Duodenal mucosa (tissue), 2 donors: Measurements from ENCODE around the gene TSPO2.
"Not testable (repeated sequence)": the region's sequence is repeated elsewhere in the genome, so short reads cannot be mapped to it uniquely, and the experiment has no call there.

Experiments
- H3K27ac ChIP-seq: one replicate; pipeline ENCODE4 v1.7.0; 2013; ENCODE audit warnings: low read depth, low read length
- H3K27me3 ChIP-seq, 2 donors: one replicate each; pipeline ENCODE4 v1.7.0; 2013; ENCODE audit warnings: low read length in 2 of 2, control low read depth in 1 of 2; ENCODE audit not compliant: insufficient read depth in 2 of 2, control insufficient read depth in 1 of 2
- H3K36me3 ChIP-seq, 2 donors: one replicate each; pipeline ENCODE4 v1.7.0; 2013; ENCODE audit warnings: low read length in 2 of 2, control low read depth in 1 of 2; ENCODE audit not compliant: insufficient read depth in 2 of 2, control insufficient read depth in 1 of 2
- H3K4me1 ChIP-seq, 2 donors: one replicate each; pipeline ENCODE4 v1.7.0; 2013; ENCODE audit warnings: low read length in 2 of 2, control low read depth in 1 of 2; ENCODE audit not compliant: insufficient read depth in 2 of 2, control insufficient read depth in 1 of 2
- H3K4me3 ChIP-seq, 2 donors: one replicate each; pipeline ENCODE4 v1.7.0; 2013; ENCODE audit warnings: low read length in 2 of 2, low read depth in 1 of 2
- H3K9ac ChIP-seq, 2 donors: one replicate each; pipeline ENCODE4 v1.7.0; 2013; ENCODE audit warnings: low read length in 2 of 2, low read depth in 1 of 2
- H3K9me3 ChIP-seq, 2 donors: one replicate each; pipeline ENCODE4 v1.7.0; 2013; ENCODE audit warnings: low read length in 2 of 2, control low read depth in 1 of 2; ENCODE audit not compliant: control insufficient read depth in 1 of 2

Gene TSPO2

GRCh38 chr6:41008011-41008410, 34.3 kb upstream of the TSPO2 start:
- Histone ChIP-seq H3K9me3 (no peaks in the 10 kb centered on the region), H3K4me3 (no peak overlapping the region)

DNA sequence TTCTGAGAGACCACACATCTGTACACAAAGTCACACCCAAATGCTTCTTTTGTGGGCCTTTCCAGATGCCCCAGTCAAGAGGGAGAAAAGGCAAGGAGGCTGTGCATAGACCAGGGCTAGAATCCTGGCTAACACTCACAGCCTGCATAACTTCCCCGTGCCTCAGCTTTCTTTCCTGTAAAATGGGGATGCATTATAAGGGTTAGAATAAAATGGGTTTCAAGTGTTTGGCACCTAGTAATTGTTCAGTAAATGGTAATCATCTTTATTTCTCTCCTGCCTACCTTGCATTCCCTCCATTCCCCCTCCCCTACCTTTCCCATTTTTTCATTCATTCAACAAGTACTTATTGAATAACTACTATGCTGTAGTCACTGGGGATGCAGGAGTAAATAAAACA, 32.6 kb upstream of the TSPO2 start:
- Histone ChIP-seq H3K27me3 (no peaks in the 10 kb centered on the region), H3K4me3 (no peak overlapping the region), H3K9ac (no peak overlapping the region), H3K36me3 (no peaks in the 10 kb centered on the region), H3K4me1 (peaks cover 0 to 6% of the 10 kb centered on the region in 2 donors), H3K27ac (no peak overlapping the region), H3K9me3 (no peaks in the 10 kb centered on the region)

More at GRCh38 chr6:41008011-41008410, 34.3 kb upstream of the TSPO2 start:
- Histone ChIP-seq H3K27me3 (no peaks in the 10 kb centered on the region), H3K4me1 (no peaks in the 10 kb centered on the region), H3K9ac (no peak overlapping the region), H3K36me3 (no peaks in the 10 kb centered on the region), H3K27ac (no peak overlapping the region)

- H3K9ac ChIP-seq = no peak overlapping the region
- no peaks in the 10 kb centered on the region for H3K9me3 ChIP-seq
- H3K4me3 ChIP-seq = no peak overlapping the region
- H3K4me1 ChIP-seq = peaks cover 0 to 6% of the 10 kb centered on the region in 2 donors
- H3K27me3 ChIP-seq = no peaks in the 10 kb centered on the region
- no peak overlapping the region for H3K27ac ChIP-seq
- H3K36me3 ChIP-seq = no peaks in the 10 kb centered on the region
Measured at GRCh38 chr6:41011673-41012072, 30.6 kb upstream of the TSPO2 start.

DNA sequence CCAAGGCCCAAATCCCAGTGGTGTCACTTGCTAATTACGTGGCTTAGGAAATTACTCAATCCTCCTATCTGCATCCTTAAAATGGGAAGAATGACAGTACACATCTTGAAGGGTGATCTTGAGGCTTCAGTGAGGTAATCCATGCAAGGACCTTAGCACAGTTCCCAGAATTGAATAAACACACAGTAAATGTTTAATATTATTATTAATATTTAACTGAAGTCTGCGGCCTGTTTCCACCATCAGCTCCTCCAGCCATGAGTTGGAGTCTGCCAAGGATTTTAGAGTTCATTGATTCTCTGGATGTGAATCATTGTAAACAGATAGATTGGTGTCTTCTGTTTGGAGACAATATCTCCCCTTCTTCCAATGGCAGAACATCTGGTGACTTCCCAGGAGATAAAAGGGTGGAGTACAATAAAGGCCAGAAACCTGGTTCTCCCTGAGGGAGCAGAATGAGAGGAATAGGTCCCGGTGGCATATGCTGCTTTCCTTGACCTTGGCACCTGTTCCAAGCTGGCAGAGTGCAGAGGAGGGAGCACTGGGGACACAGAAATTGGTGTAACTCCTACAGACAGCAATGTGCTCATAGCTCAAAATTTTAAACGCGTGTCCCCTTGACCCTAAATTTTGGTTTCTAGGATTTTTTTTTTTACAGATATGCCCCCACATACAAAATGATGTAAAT, 28.7 kb upstream of the TSPO2 start:
- H3K27ac ChIP-seq = no peak overlapping the region
- no peaks in the 10 kb centered on the region for H3K27me3 ChIP-seq
- no peak overlapping the region for H3K9ac ChIP-seq
- no peaks in the 10 kb centered on the region for H3K36me3 ChIP-seq
- H3K9me3 ChIP-seq = no peaks in the 10 kb centered on the region
- peaks cover 0 to 6% of the 10 kb centered on the region in 2 donors for H3K4me1 ChIP-seq
- H3K4me3 ChIP-seq = no peak overlapping the region

DNA sequence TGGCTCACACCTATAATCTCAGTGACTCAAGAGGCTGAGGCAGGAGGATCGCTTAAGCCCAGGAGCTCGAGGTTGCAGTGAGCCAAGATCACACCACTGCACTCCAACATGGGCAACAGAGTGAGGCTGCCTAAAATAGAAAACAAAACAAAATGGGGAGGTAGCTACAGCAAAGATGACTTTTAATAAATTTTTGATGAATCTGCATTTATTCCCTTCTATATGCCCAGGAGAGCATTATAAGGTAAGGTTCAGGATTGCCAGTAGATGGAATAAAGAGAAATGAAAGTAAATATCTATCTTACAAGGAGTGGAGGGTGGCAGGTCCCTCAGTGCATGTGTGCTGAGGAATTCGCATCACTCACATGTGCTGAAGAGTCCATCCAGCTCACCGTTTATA, 27.5 kb upstream of the TSPO2 start:
- Histone ChIP-seq H3K27me3 (no peaks in the 10 kb centered on the region), H3K9me3 (no peaks in the 10 kb centered on the region), H3K4me1 (peaks cover 0 to 6% of the 10 kb centered on the region in 2 donors), H3K9ac (no peak overlapping the region), H3K27ac (no peak overlapping the region), H3K36me3 (no peaks in the 10 kb centered on the region), H3K4me3 (no peak overlapping the region)

GRCh38 chr6:41015860-41016259, 26.4 kb upstream of the TSPO2 start:
- H3K9me3 ChIP-seq, H3K36me3 ChIP-seq, H3K27me3 ChIP-seq, H3K4me3 ChIP-seq, H3K9ac ChIP-seq, H3K27ac ChIP-seq, H3K4me1 ChIP-seq: not testable (repeated sequence)

DNA sequence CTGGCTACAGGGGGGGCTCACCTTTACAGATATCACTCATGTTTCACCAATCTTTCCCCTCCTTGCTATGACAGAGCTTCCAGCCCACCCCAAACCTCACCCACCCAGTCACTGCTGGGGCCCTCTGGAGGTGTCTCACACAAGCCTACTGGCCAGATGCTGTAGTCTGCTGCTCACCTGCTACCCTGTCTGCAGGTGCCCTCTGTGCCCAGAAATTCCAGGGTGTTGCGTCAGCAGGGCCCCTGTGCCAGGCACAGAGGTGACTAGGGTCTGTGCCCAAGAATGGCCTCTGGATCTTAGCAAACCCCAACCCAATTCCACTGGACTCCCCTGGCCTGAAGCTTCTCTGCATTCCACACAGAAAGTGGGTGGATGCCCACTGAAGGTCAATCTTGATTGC, 24.6 kb upstream of the TSPO2 start:
- no peaks in the 10 kb centered on the region for H3K36me3 ChIP-seq
- H3K9me3 ChIP-seq = no peaks in the 10 kb centered on the region
- H3K4me3 ChIP-seq = no peak overlapping the region
- H3K9ac ChIP-seq = no peak overlapping the region
- peaks cover 0 to 6% of the 10 kb centered on the region in 2 donors for H3K4me1 ChIP-seq
- no peak overlapping the region for H3K27ac ChIP-seq
- no peaks in the 10 kb centered on the region for H3K27me3 ChIP-seq

GRCh38 chr6:41021832-41022231, 20.4 kb upstream of the TSPO2 start:
- H3K9me3 ChIP-seq = no peaks in the 10 kb centered on the region

GRCh38 chr6:41022294-41022693, 20.0 kb upstream of the TSPO2 start:
- no peak overlapping the region for H3K4me3 ChIP-seq
- no peaks in the 10 kb centered on the region for H3K27me3 ChIP-seq
- H3K9ac ChIP-seq = no peak overlapping the region
- H3K4me1 ChIP-seq = no peaks in the 10 kb centered on the region
- H3K27ac ChIP-seq = no peak overlapping the region
- H3K9me3 ChIP-seq = no peaks in the 10 kb centered on the region
- peaks cover 0 to 6% of the 10 kb centered on the region in 2 donors for H3K36me3 ChIP-seq

More at GRCh38 chr6:41021832-41022231, 20.4 kb upstream of the TSPO2 start:
- H3K4me3 ChIP-seq = no peak overlapping the region
- H3K4me1 ChIP-seq = no peaks in the 10 kb centered on the region
- H3K36me3 ChIP-seq = peaks cover 0 to 5% of the 10 kb centered on the region in 2 donors
- H3K9ac ChIP-seq = no peak overlapping the region
- H3K27me3 ChIP-seq = no peaks in the 10 kb centered on the region
- H3K27ac ChIP-seq = no peak overlapping the region

GRCh38 chr6:41023114-41023513, 19.2 kb upstream of the TSPO2 start:
- H3K27me3 ChIP-seq = no peaks in the 10 kb centered on the region
- no peak overlapping the region for H3K9ac ChIP-seq
- H3K4me1 ChIP-seq = peaks cover 0 to 3% of the 10 kb centered on the region in 2 donors
- no peak overlapping the region for H3K27ac ChIP-seq
- peaks cover 0 to 11% of the 10 kb centered on the region in 2 donors for H3K36me3 ChIP-seq
- H3K4me3 ChIP-seq = no peak overlapping the region
- H3K9me3 ChIP-seq = no peaks in the 10 kb centered on the region
